Mesendoderm (in vitro differentiated cells): ENCODE measurements around the gene DSCAML1.

Experiments used
- DNase-seq: peaks from one replicate; pipeline ENCODE4 v3.0.0; 2013
- H2AK5ac ChIP-seq: 2 replicates; pipeline ENCODE4 v1.6.1; 2013; ENCODE audit warnings: low read length, inconsistent platforms
- H2BK120ac ChIP-seq: 2 replicates; pipeline ENCODE4 v1.6.1; 2013; ENCODE audit warnings: low read depth, mild to moderate bottlenecking, low read length, moderate library complexity, mixed read lengths
- H2BK15ac ChIP-seq: replicated peaks from 2 replicates; pipeline ENCODE4 v1.6.1; 2013; ENCODE audit warnings: low read depth, mild to moderate bottlenecking, moderate library complexity
- H2BK5ac ChIP-seq: 2 replicates; pipeline ENCODE4 v1.6.1; 2013; ENCODE audit warnings: low read length, inconsistent platforms
- H3K18ac ChIP-seq: 2 replicates; pipeline ENCODE4 v1.6.1; 2013; ENCODE audit warnings: mild to moderate bottlenecking, low read length, mixed read lengths
- H3K23ac ChIP-seq: one replicate; pipeline ENCODE4 v1.6.1; 2013; ENCODE audit warnings: low read length
- H3K27ac ChIP-seq: 2 replicates; pipeline ENCODE4 v1.5.1; 2013; ENCODE audit warnings: low read depth, mild to moderate bottlenecking, inconsistent platforms, low read length, moderate library complexity
- H3K27me3 ChIP-seq: 2 replicates; pipeline ENCODE4 v1.6.1; 2013; ENCODE audit warnings: low read length, control low read depth, mild to moderate bottlenecking, inconsistent platforms; ENCODE audit not compliant: insufficient read depth, poor library complexity
- H3K36me3 ChIP-seq: 2 replicates; pipeline ENCODE4 v1.6.1; 2013; ENCODE audit warnings: low read length, inconsistent platforms; ENCODE audit not compliant: control insufficient read depth, insufficient read depth
- H3K4ac ChIP-seq: one replicate; pipeline ENCODE4 v1.6.1; 2013; ENCODE audit warnings: low read depth, mild to moderate bottlenecking, low read length, moderate library complexity
- H3K4me1 ChIP-seq: 2 replicates; pipeline ENCODE4 v1.6.1; 2013; ENCODE audit warnings: low read depth, low read length, inconsistent platforms; ENCODE audit not compliant: control insufficient read depth
- H3K4me2 ChIP-seq: 2 replicates; pipeline ENCODE4 v1.6.1; 2013; ENCODE audit warnings: low read length
- H3K4me3 ChIP-seq: 2 replicates; pipeline ENCODE4 v1.5.1; 2013; ENCODE audit warnings: mild to moderate bottlenecking, low read length
- H3K56ac ChIP-seq: one replicate; pipeline ENCODE4 v1.6.1; 2013; ENCODE audit warnings: low read length
- H3K79me1 ChIP-seq: 2 replicates; pipeline ENCODE4 v1.6.1; 2013; ENCODE audit warnings: low read length, inconsistent platforms
- H3K79me2 ChIP-seq: 2 replicates; pipeline ENCODE4 v1.6.1; 2013; ENCODE audit warnings: mild to moderate bottlenecking, low read length; ENCODE audit not compliant: control insufficient read depth, insufficient read depth
- H3K9ac ChIP-seq: 2 replicates; pipeline ENCODE4 v1.6.1; 2013; ENCODE audit warnings: low read length, inconsistent platforms
- H4K5ac ChIP-seq: one replicate; pipeline ENCODE4 v1.6.1; 2013; ENCODE audit warnings: low read length
- H4K8ac ChIP-seq: one replicate; pipeline ENCODE4 v1.6.1; 2013; ENCODE audit warnings: low read depth, mild to moderate bottlenecking, control low read depth, low read length, moderate library complexity
- WGBS: extraction: QIAGEN DNeasy Blood & Tissue Kit; methylation state at CpG from one replicate; pipeline ENCODE4 v1.1.7; 2013; ENCODE audit warnings: low lambda C conversion rate, missing lambda C conversion rate; ENCODE audit not compliant: insufficient coverage; ENCODE audit errors: extremely low coverage; 5-methylcytosine and 5-hydroxymethylcytosine counted together

Gene DSCAML1

GRCh38 chr11:117502015-117502778 lies 294.8 kb downstream of the DSCAML1 start:
- Histone ChIP-seq H2BK120ac (no peak overlapping the region), H3K27me3 (no peaks in the 10 kb centered on the region), H2BK15ac (no peak overlapping the region), H2BK5ac (no peak overlapping the region), H3K79me1 (no peaks in the 10 kb centered on the region), H3K27ac (no peak overlapping the region), H3K56ac (no peak overlapping the region), H3K4me3 (no peak overlapping the region), H3K9ac (no peak overlapping the region), H3K4me2 (no peak overlapping the region), H4K5ac (no peak overlapping the region), H3K79me2 (no peaks in the 10 kb centered on the region), H3K36me3 (no peaks in the 10 kb centered on the region), H3K4me1 (no peaks in the 10 kb centered on the region), H4K8ac (no peak overlapping the region), H3K4ac (no peak overlapping the region), H3K18ac (no peak overlapping the region), H2AK5ac (no peak overlapping the region), H3K23ac (no peak overlapping the region)
- DNase-seq, result no peak
- WGBS, result no CpG with 5 or more reads among the region's 22 CpGs

- no peak overlapping the region for H4K8ac ChIP-seq
- H2BK15ac ChIP-seq, result no peak overlapping the region
- H3K4ac ChIP-seq, result no peak overlapping the region
- no peak overlapping the region for H3K18ac ChIP-seq
- H3K27ac ChIP-seq, result no peak overlapping the region
- no peaks in the 10 kb centered on the region for H3K27me3 ChIP-seq
- H3K4me3 ChIP-seq, result no peak overlapping the region
- H2BK120ac ChIP-seq, result no peak overlapping the region
- no peak overlapping the region for H4K5ac ChIP-seq
- H3K9ac ChIP-seq, result no peak overlapping the region
- no peak overlapping the region for H3K23ac ChIP-seq
- no peak overlapping the region for H2AK5ac ChIP-seq
- H3K79me1 ChIP-seq, result no peaks in the 10 kb centered on the region
- DNase-seq, result no peak
- no peaks in the 10 kb centered on the region for H3K36me3 ChIP-seq
- H3K4me1 ChIP-seq, result no peaks in the 10 kb centered on the region
- WGBS, result no CpG with 5 or more reads among the region's 14 CpGs
- H3K79me2 ChIP-seq, result no peaks in the 10 kb centered on the region
- no peak overlapping the region for H3K4me2 ChIP-seq
- no peak overlapping the region for H3K56ac ChIP-seq
- H2BK5ac ChIP-seq, result no peak overlapping the region
Observed at GRCh38 chr11:117501237-117501898, 295.6 kb downstream of the DSCAML1 start.

- no peak overlapping the region for H3K23ac ChIP-seq
- WGBS, result no CpG with 5 or more reads among the region's 6 CpGs
Observed at GRCh38 chr11:117498791-117499190, 298.2 kb downstream of the DSCAML1 start.

GRCh38 chr11:117497206-117497951 lies 299.6 kb downstream of the DSCAML1 start:
- Histone ChIP-seq H2BK120ac (no peak overlapping the region), H2BK15ac (no peak overlapping the region), H3K56ac (no peak overlapping the region), H3K27me3 (no peaks in the 10 kb centered on the region), H3K4me3 (no peak overlapping the region), H3K4me1 (no peaks in the 10 kb centered on the region), H3K79me1 (no peaks in the 10 kb centered on the region), H2BK5ac (no peak overlapping the region), H3K27ac (no peak overlapping the region), H2AK5ac (no peak overlapping the region), H4K8ac (no peak overlapping the region), H4K5ac (no peak overlapping the region), H3K79me2 (no peaks in the 10 kb centered on the region), H3K9ac (no peak overlapping the region), H3K36me3 (no peaks in the 10 kb centered on the region), H3K18ac (no peak overlapping the region), H3K23ac (no peak overlapping the region), H3K4me2 (no peak overlapping the region), H3K4ac (no peak overlapping the region)
- no peak for DNase-seq
- WGBS, result no CpG with 5 or more reads among the region's 11 CpGs

More at GRCh38 chr11:117498791-117499190, 298.2 kb downstream of the DSCAML1 start:
- no peak for DNase-seq
- Histone ChIP-seq H3K4me3 (no peak overlapping the region), H2BK5ac (no peak overlapping the region), H4K8ac (no peak overlapping the region), H3K4ac (no peak overlapping the region), H3K36me3 (no peaks in the 10 kb centered on the region), H3K79me2 (no peaks in the 10 kb centered on the region), H2BK120ac (no peak overlapping the region), H3K18ac (no peak overlapping the region), H3K56ac (no peak overlapping the region), H3K27ac (no peak overlapping the region), H2BK15ac (no peak overlapping the region), H4K5ac (no peak overlapping the region), H3K9ac (no peak overlapping the region), H3K27me3 (no peaks in the 10 kb centered on the region), H3K4me1 (no peaks in the 10 kb centered on the region), H2AK5ac (no peak overlapping the region), H3K79me1 (no peaks in the 10 kb centered on the region), H3K4me2 (no peak overlapping the region)

- no peak overlapping the region for H4K5ac ChIP-seq
- H3K4ac ChIP-seq, result no peak overlapping the region
- H3K4me2 ChIP-seq, result no peak overlapping the region
- no peak overlapping the region for H2BK5ac ChIP-seq
- no peak overlapping the region for H3K23ac ChIP-seq
- no peak for DNase-seq
- no peak overlapping the region for H2BK15ac ChIP-seq
- H2AK5ac ChIP-seq, result no peak overlapping the region
- no peak overlapping the region for H4K8ac ChIP-seq
- no peak overlapping the region for H3K18ac ChIP-seq
- no CpG with 5 or more reads among the region's 6 CpGs for WGBS
- peaks cover 6% of the 10 kb centered on the region for H3K4me1 ChIP-seq
- H3K27me3 ChIP-seq, result no peaks in the 10 kb centered on the region
- no peaks in the 10 kb centered on the region for H3K79me2 ChIP-seq
- H2BK120ac ChIP-seq, result no peak overlapping the region
- H3K4me3 ChIP-seq, result no peak overlapping the region
- no peaks in the 10 kb centered on the region for H3K79me1 ChIP-seq
- H3K27ac ChIP-seq, result no peak overlapping the region
- H3K56ac ChIP-seq, result no peak overlapping the region
- H3K9ac ChIP-seq, result no peak overlapping the region
- H3K36me3 ChIP-seq, result no peaks in the 10 kb centered on the region
Observed at GRCh38 chr11:117495357-117495756, 301.7 kb downstream of the DSCAML1 start.
